Ecto neural progenitor cell (in vitro differentiated cells): ENCODE data around the gene PC.

Experiments
- DNase-seq: peaks from one replicate; pipeline ENCODE4 v3.0.0-alpha.2; 2018; ENCODE audit warnings: low spot score

Gene PC

DNA sequence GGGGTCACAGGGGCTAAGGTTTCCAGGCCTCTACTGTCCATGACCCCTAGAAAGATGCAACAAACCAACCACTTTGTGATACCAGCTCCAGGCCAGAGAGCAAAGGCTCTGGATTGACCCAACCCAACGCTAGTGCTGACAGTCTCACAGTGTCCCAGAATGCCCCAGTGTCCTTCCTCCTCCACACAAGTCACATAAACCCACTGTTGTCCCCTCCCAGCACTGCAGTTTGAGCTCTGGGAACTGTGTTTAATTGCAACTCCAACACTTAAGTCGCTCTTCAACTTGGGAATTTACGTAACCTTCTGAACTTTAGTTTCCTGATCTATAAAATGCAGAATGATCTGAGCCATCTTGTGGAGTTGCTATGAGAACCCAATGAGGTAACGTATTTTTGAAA is 47.5 kb downstream of the PC start:
- DNase-seq, result no peak

GRCh38 chr11:66910016-66910415 is 48.2 kb downstream of the PC start:
- no peak for DNase-seq

DNA sequence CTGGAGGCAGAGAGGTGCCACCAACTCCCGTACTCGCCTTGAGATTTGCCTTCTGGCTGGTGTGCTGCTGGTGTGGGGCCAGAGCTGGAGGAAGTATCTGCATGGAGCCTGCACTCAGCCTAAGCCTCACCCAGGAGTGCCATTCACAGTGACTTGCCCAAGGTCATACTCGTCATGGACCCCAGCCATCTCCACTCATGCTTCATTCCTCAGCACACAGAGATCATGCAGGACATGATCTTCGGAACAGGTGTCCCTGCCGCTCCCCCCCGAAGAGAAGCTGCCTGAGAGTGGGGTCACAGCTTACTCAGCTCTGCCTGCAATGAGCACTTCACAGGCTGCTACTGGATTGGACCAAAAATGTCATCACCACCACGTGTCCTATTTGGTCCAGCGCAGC is 49.0 kb downstream of the PC start:
- no peak for DNase-seq

GRCh38 chr11:66907751-66908630 is 50.2 kb downstream of the PC start:
- DNase-seq, result no peak

DNA sequence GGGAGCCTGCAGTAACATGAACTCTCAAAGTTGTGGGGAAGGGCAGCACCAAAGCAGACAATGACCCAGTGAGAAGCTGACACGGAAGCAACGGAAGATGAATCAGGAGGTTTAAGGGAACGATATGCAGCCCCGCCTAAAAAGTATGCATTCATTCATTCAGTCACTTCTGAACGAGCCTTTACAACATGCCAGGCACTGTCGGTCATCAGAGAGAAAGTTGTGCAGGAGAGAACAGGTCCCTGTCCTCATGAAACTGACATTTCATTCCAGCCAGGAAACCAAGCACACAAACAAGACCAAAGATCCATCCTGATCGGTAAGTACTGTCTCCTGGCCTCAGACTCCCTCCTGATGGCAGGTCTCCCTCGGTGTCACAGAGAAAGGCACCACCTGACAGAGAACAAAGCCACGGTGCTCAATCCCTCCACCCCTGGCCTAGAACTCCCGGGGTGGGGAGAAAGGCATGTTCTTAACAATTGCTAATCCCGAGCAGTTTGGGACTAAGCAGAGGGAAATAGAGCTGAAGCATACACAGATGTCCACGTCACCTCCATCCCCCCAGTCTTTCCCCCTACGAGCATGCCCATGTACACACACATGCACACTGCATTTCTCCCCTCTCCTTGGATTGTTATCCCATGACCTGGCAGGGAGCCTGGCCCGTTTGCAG is 52.0 kb downstream of the PC start:
- no peak for DNase-seq

- DNase-seq, result no peak
These were observed 52.6 kb downstream of the PC start for GRCh38 chr11:66905631-66906030.

DNA sequence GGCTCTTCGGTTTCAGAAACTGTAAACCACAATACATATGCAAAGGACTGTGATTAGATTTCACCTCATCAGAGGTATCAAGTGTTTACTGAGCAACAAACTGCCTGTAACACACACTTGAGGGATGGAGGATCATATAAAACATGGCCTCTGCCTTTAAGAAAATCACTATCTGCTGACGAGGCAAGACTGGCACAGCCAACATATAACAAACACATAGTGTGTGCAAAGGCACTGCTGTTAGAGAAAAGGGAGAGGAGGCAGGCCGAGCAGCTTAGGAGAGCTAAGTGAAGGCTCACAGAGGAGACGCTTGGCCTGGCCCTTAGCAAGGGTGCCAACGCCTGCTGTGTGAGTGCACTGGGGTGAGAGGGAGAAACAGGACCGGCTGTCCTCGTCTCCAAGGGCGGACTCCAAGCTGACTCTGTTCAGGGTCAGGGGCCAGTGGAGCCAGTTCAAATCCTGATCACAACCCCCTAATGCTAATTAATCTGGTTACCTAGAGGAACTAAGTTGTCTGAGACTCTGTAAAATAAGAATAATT is 53.1 kb downstream of the PC start:
- no peak for DNase-seq

- no peak for DNase-seq
These were observed 53.6 kb downstream of the PC start for GRCh38 chr11:66904561-66904960.

DNA sequence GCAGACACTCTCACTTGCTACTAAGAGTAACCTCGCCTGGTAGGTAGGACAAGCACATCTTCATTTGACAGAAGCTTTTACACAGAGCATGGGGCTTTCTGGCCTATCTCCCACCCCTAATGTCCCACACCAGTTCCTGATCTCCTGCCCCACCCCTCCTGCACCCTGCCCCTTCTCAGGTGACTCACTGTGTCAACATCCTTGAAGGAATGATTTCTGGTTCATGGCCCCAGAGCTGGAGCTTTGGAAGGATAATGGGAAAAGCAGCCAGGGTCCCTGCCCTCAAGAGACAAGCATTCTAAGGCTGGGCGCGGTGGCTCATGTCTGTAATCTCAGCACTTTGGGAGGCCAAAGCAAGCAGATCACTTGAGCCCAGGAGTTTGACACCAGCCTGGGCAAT is 54.1 kb downstream of the PC start:
- DNase-seq, result no peak

DNA sequence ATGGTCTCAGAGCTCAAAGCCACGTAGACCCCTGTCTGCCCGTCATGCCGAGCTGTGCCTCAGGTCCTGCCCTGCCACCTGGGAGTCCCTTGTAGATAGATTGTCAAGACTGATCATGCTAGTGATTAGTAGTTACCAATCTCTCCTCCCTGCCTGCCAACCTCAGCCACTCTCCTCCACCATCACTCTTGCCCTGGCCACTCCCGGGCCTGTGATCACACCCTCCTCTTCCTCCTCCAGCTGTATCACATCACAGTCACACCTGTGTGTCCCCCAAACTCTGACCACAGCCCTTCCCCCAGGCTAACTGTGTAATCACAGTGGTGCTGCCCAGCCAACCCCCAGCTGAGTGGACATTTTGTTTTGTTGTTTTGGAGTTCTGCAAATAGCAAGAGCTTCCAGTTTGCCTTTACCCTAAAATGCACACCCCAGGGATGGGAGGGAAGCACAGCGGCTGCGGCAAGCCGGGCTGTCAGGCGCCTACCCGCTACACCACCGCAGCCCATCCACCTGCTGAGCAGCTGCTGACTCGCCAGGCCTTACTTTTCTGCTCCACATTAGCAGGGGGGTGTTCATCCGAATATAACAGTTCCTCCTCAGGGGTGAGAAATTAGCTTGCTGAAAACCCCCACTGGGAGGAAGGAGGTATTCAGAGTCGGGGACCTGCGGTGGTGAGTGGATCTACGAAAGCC is 55.6 kb downstream of the PC start:
- DNase-seq, result no peak

- DNase-seq, result no peak
These were observed 56.2 kb downstream of the PC start for GRCh38 chr11:66901964-66902390.

GRCh38 chr11:66894141-66894540 is 64.0 kb downstream of the PC start:
- DNase-seq, result no peak

DNA sequence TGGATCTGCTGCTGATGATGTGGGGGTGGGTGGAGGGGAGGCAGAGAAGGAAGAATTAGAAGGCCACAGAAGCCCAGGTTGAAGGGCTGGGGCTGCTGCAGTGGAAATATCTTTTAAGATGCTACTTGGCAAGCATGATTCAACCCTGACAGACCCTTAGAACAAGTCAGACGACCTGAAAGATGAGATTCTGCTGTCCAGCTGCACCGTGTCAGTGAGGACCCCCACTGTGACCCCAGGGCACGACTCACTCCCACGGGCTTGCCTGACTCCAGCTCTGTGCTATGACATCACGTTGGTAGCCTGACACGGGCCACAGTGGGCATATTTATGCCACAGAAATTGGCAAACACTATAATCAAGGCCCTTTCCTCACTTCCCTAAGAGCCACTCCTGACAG is 65.3 kb downstream of the PC start:
- DNase-seq, result no peak

DNA sequence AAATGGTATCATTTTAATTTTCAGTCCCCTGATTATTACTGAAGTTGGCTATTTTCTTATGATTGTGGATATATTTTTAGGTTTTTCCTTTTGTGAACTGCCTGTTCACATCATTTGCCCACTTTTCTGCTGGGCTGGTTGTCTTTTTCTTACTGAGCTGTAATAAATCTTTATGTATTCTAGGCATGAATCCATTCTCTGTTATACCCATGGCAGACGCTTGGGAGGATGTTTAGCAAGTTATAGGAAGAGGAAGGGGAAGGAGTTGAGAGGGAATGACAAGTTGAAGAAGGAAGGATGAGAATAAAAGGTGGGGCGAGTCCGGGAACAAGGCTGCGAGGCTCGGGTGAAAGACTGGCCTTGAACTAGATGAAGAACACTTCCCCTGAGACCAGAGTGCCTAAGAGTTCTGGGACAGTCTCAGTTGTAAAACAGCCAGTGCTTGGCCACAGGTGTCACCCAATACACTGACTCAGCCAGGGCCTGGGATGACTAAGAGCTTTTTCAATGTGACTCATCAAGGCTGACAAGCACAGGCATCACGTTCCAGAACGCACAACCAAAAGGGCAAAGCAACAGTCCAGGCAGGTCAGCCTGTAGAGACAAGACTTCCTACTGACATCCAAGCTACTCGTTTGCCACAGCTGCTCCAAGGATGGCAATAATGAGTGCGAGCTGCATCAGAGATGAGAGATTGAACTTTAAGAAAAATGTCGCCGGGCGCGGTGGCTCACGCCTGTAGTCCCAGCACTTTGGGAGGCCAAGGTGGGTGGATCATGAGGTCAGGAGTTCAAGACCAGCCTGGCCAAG is 66.1 kb downstream of the PC start:
- no peak for DNase-seq

DNA sequence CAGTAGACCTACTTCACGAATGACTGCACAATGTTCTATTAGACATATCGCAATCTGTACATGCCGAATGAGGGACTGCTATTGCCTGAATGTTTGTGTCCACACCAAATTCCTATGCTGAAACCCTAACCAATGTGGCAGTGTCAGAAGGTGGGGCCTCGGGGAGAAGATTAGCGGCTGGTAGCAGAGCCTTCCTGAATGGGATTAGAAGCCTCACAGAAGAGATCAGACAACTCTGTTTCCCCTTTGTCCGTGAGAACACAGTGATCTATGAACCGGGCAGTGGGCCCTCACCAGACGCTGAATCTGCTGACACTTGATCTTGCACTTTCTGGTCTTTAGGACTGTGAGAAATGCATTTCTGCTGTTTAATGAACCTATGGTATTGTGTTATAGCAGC is 68.2 kb downstream of the PC start:
- no peak for DNase-seq

DNA sequence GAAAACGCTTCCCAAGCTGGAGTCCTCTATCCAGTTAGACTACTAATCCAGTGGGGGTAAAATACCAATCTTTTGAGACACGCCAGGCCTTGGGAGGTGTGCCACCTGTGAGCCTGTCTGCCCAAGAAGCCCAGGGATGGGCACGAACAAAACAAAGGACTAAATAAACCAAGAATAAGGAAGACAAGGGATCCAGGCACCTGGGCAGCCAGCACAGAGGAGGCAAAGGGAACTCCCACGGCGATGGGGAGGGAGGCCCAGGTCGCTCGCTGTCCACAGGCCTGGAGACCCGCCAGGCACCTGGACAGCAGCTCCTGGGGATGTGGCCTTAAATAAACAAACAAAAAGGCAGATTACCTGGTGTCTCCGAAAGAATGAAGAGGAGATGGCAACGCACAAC is 69.9 kb downstream of the PC start:
- DNase-seq, result no peak

DNA sequence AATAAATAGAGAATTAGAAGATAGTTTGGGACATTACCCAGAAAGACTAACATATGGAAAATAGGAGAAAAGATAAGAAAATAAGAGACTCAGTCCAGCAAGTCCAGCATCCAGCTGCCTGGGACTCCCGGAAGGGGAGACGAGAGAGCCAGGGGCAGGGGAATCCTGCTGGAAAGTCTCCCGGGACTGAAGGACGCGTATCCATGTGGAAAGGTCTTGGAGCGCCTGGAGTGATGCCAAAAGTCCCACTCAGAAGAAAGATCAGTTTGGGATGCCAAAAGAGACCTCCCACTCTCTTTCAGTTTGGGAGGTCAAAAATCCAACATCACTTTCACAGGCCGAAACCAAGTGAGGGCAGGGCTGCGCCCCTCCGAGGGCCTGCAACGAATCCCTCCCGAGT is 70.7 kb downstream of the PC start:
- no peak for DNase-seq

DNA sequence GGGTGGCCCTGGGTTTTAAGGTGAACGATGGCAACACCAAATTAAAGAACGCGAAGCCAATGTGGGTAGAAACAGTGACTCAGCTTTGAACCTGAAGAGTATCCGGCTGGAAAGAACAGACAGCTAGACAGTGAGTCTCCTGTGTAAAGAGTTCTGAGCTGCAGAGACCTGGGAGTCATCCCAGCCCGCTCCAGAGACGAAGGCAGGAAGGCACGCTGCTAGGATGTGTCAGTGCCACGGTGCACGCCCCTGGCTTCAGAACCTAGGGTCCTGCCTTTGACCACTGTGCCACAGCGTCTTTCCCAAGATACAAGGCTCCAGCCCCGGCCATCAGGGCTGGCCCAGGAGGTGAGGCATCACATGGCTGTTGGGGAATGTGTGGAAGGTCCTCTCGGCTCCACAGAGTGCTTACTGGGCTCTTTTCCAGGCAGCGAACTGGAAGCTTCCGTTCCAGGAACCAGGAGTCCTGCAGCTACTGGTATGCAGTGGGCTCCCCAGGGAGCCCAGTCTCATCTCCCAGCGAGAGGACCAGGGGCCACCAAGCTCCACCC is 71.4 kb downstream of the PC start:
- DNase-seq, result no peak

DNA sequence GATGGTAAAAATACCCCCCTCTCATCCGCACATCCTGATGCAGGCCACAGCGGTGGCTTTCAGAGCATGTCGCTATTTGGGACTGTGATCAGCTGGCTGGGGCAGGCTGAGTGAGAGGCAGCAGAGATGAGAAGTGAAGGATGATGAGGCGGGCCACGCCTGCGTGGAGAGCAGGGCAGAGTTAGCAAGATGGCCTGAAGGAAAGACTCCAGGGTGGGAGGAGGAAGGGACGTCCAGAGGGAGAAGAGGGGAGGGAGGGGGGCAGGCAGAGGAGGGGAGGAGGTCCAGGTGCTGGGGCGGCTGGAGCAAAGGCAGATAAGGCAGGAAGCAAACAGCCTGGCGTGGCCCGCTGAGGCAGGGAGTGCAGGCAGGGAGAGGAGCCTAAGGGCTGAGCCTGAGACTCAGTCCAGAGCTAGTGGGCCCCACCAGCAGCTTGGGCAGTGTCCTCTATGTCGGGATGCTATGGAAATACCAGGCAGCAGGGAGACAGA is 72.2 kb downstream of the PC start:
- no peak for DNase-seq

- no peak for DNase-seq
These were observed 72.7 kb downstream of the PC start for GRCh38 chr11:66885469-66885868.

DNA sequence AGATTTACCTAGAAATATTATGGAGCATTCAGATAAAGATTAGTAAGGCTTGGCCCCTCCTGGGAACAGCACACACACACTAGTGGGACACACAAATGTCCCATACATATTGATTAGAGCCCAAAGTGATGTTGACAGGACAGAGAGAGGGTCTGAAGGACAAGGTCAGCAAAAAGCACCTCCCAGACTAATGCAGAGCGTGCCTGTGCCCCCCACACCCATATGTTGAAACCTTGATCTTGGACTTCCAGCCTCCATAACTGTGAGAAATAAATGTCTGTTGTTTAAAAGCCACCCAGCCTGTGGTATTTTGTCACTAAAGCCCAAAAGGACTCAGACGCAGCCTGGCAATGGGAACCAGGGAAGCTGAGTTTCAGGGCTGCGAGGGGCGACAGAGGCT is 73.7 kb downstream of the PC start:
- no peak for DNase-seq
